HG03196 (cell line): Measurements from ENCODE around the gene CCDC93.
A peak's percentile ranks its signal among the peaks of the same experiment; 100 is the strongest.

Experiments used
- ATAC-seq: cut with Tn5 transposase; IDR thresholded peaks from one replicate; pipeline ENCODE4 v1.9.1; 2021; ENCODE audit not compliant: unreplicated experiment

CCDC93 gene

GRCh38 chr2:118013724-118014491 is at the start of gene CCDC93:
Gene CCDC93, minus strand, starts transcription at chr2:118014070. Its CDS starts 75 bp downstream, at chr2:118013995.
- peak; percentile 91 for ATAC-seq

GRCh38 chr2:118062669-118063068 is 48.8 kb upstream of the CCDC93 start:
- no peak for ATAC-seq

- ATAC-seq, result no peak
Measured at GRCh38 chr2:118062048-118062447, 48.2 kb upstream of the CCDC93 start.

GRCh38 chr2:118061135-118061955 is 47.5 kb upstream of the CCDC93 start:
- peak; percentile 59 for ATAC-seq

GRCh38 chr2:118059919-118060478 is 46.1 kb upstream of the CCDC93 start:
- no peak for ATAC-seq

GRCh38 chr2:118058951-118059350 is 45.1 kb upstream of the CCDC93 start:
- no peak for ATAC-seq

GRCh38 chr2:118056801-118057200 is 42.9 kb upstream of the CCDC93 start:
- no peak for ATAC-seq

- peak; percentile 81 for ATAC-seq
Measured at GRCh38 chr2:118056165-118056534, 42.3 kb upstream of the CCDC93 start.

GRCh38 chr2:118055512-118056164 is 41.8 kb upstream of the CCDC93 start:
- peak; percentile 75 for ATAC-seq

GRCh38 chr2:118054213-118055008 is 40.5 kb upstream of the CCDC93 start:
- no peak for ATAC-seq

- no peak for ATAC-seq
Measured at GRCh38 chr2:118053681-118054080, 39.8 kb upstream of the CCDC93 start.

- ATAC-seq, result no peak
Measured at GRCh38 chr2:118052474-118052873, 38.6 kb upstream of the CCDC93 start.

GRCh38 chr2:118051826-118052358 is 38.0 kb upstream of the CCDC93 start:
- no peak for ATAC-seq

- no peak for ATAC-seq
Measured at GRCh38 chr2:118050974-118051373, 37.1 kb upstream of the CCDC93 start.

GRCh38 chr2:118050386-118050785 is 36.5 kb upstream of the CCDC93 start:
- ATAC-seq, result no peak

- ATAC-seq, result no peak
Measured at GRCh38 chr2:118049816-118050140, 35.9 kb upstream of the CCDC93 start.

GRCh38 chr2:118049140-118049815 is 35.4 kb upstream of the CCDC93 start:
- no peak for ATAC-seq

- no peak for ATAC-seq
Measured at GRCh38 chr2:118048401-118048800, 34.5 kb upstream of the CCDC93 start.

GRCh38 chr2:118047380-118047826 is 33.5 kb upstream of the CCDC93 start:
- ATAC-seq, result no peak
